SK-N-SH treated with all-trans-retinoic acid at 6 μM for 48 hours (cell line): ENCODE data around the gene LAPTM4A.
"Not testable (repeated sequence)": the region's sequence is repeated elsewhere in the genome, so short reads cannot be mapped to it uniquely, and the experiment has no call there.

Experiments
- ARNTL ChIP-seq: fragments of 450-650 bp; formaldehyde crosslinking; IDR thresholded peaks from 2 replicates; pipeline ENCODE4 v1.5.0; 2020; ENCODE audit warnings: low read depth, mild to moderate bottlenecking, moderate library complexity, borderline replicate concordance
- PATZ1 ChIP-seq: fragments of 250-450 bp; sonication (Bioruptor Pico); IDR thresholded peaks from 2 replicates; pipeline ENCODE4 v1.8.0; 2020; ENCODE audit warnings: mild to moderate bottlenecking, moderate library complexity, borderline replicate concordance
- ZFP3 ChIP-seq: fragments of 250-450 bp; sonication (Bioruptor Pico); IDR thresholded peaks from 2 replicates; pipeline ENCODE4 v1.5.0; 2020; ENCODE audit warnings: mild to moderate bottlenecking, moderate library complexity
- ZFP30 ChIP-seq: fragments of 450-650 bp; formaldehyde crosslinking; IDR thresholded peaks from 2 replicates; pipeline ENCODE4 v1.5.0; 2022; ENCODE audit warnings: mild to moderate bottlenecking, moderate library complexity

DNA sequence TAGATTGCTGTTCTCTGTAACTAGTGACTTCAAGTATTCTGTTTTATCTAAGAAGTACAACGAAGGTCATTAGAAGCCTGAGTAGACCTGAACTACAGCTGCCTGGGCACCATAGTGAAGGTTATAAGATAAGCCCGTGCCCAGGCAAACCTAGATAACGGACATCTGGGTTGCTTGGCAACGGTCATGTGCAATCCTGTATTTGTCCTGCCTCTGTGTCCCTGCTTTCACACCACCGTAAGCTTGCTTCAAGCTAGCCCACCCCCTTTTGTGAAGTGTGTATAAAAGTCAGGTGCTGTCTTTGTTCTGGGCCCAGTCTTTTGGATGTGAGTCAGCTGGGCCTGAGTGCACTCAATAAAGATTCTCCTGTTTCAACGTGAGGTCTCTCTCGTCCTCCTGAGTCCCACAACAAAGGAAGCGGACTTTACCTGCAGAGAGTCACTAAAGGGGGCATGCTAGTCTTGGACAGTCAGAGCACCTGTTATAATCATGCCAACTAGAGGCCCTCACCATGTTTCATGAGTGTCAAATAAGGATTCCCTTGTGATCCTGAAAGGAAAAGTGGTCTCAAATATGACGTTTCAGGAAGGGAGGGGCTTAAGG is 22.7 kb upstream of the LAPTM4A start:
- TF ChIP-seq ZFP30 (CRISPR knock-in tag), result peak; percentile 47; the same call in 1 of the 2 replicates
- TF ChIP-seq PATZ1, ARNTL, ZFP3 (CRISPR knock-in tag): not testable (repeated sequence)
